Subcutaneous adipose tissue (tissue), 4 donors: ENCODE data around the gene LDHAL6A. TPM values are rescaled to one million over a fixed set of nuclear protein-coding genes. Genes with fewer than 3 reads are reported as not detected.

Experiments used
- CTCF ChIP-seq: fragments of 450-650 bp; IDR thresholded peaks from one replicate; pipeline ENCODE4 v1.5.1; 2016; ENCODE audit warnings: low read depth, mild to moderate bottlenecking, control low read depth, antibody characterized with exemption, moderate library complexity
- total RNA-seq, 4 donors: library from RNA; depleted of rRNA; stranded (reverse); fragments of >200 nt; gene quantifications; one replicate each; pipeline ENCODE4 v1.1.0, GENCODE V29; 2016

LDHAL6A gene
- total RNA-seq, 4 donors from 2014 or later, result not detected

GRCh38 chr11:18466402-18466801 is 10.7 kb downstream of the LDHAL6A start:
- no peak for TF ChIP-seq CTCF

GRCh38 chr11:18468059-18468458 is 12.4 kb downstream of the LDHAL6A start:
- no peak for TF ChIP-seq CTCF

GRCh38 chr11:18468961-18469360 is 13.3 kb downstream of the LDHAL6A start:
- TF ChIP-seq CTCF, result no peak

- TF ChIP-seq CTCF, result no peak
Measured at GRCh38 chr11:18471995-18472394, 16.3 kb downstream of the LDHAL6A start.

- TF ChIP-seq CTCF, result no peak
Measured at GRCh38 chr11:18472587-18472986, 16.9 kb downstream of the LDHAL6A start.

- no peak for TF ChIP-seq CTCF
Measured at GRCh38 chr11:18479063-18479462, 23.4 kb downstream of the LDHAL6A start.

GRCh38 chr11:18485913-18486528 is 30.4 kb downstream of the LDHAL6A start:
- no peak for TF ChIP-seq CTCF
